Activated T-cell treated with anti-CD3 and anti-CD28 coated beads for 4 hours (primary cell): ENCODE measurements around the gene KLC3.

Experiments
- DNase-seq: peaks from one replicate; pipeline ENCODE4 v3.0.0-alpha.2; 2020

The KLC3 gene

GRCh38 chr19:45349430-45349941 is 8.9 kb downstream of the KLC3 start:
- no peak for DNase-seq

DNA sequence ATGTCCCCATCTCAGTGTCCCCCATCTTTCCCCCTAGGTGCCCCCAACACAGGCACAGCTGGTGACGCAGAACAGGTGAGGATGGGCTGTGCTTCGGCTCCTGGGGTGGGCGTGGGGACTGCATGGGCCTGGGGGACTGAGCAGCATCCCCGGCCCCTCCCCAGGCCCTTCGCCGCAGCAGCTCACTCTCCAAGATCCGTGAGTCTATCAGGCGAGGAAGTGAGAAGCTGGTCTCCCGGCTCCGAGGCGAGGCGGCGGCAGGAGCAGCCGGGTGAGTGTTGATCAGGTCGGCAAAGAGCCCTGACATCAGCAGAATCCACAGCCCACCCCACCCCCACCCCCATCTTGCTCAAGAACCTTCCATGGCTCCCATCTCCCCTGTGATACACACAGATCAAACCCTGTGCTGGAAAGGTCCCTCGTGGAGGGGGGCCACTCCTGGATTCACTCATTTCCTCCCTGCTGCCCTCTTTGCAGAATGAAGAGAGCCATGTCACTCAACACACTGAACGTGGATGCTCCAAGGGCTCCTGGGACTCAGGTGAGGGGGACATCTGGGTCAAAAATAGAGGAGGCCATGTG is 10.0 kb downstream of the KLC3 start:
- no peak for DNase-seq

DNA sequence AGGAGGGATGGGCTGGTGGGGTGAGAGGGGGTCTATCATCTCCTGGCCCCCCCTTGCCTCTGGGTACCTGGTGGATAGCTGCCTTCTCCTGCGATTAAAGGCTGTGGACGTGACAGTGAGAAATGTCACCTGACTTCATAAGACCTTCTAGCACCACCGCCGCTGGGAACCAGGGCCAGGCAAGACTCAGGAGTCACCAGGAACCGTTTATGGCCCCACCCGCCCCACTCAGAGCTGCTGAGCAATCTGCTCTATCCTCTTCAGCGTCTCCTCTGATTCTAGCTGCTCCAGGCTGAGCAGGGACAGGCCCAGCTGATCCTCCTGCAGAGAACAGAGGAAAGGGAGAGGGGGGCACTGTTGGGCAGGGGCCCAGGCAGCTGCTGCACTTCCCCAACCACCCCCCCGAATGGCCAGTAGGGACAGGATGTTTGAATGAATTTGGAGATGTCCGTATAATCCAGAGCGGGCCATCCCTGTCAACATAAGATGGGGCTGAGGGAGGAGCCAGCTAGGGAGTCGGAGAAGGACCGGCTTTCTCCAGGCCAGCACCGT is 10.9 kb downstream of the KLC3 start:
- no peak for DNase-seq

DNA sequence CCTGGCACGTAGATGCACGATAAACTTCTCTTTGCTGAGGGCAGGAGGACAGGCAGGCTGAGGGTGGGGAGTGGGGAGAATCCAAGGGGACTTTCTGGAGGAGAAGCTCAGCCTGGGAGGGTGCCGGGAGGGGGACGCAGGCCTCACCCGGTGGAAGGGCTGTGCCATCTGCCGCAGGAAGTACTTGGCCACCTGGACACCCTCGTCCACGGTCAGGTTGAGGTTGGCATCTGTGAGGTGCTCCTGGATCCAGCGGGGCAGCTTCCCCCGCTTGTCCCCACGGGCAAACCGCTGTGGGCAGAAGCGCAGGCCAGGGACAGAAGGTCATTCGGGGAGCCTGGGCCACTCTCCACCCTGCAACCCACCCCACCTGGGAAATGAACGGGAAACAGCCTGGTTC is 11.5 kb downstream of the KLC3 start:
- no peak for DNase-seq

DNA sequence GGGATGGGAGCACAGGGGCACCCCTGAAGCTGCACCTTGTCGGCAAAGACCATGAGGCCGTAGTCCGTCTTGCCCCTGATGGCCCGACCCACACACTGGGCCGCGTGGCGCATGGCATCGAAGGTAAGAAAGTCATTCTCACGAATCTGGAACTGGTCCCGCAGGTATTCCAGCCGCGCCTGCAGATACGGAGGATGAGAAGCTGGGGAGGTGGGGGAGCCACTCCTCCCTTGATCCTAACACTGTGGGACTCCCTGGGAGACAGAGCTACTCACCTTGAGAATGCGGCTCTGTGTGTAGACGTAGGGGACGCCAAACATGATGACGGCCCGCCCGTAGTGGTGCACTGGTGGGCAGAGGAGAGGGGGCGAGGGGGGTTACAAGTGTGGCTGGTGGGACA is 11.9 kb downstream of the KLC3 start:
- DNase-seq, result no peak

DNA sequence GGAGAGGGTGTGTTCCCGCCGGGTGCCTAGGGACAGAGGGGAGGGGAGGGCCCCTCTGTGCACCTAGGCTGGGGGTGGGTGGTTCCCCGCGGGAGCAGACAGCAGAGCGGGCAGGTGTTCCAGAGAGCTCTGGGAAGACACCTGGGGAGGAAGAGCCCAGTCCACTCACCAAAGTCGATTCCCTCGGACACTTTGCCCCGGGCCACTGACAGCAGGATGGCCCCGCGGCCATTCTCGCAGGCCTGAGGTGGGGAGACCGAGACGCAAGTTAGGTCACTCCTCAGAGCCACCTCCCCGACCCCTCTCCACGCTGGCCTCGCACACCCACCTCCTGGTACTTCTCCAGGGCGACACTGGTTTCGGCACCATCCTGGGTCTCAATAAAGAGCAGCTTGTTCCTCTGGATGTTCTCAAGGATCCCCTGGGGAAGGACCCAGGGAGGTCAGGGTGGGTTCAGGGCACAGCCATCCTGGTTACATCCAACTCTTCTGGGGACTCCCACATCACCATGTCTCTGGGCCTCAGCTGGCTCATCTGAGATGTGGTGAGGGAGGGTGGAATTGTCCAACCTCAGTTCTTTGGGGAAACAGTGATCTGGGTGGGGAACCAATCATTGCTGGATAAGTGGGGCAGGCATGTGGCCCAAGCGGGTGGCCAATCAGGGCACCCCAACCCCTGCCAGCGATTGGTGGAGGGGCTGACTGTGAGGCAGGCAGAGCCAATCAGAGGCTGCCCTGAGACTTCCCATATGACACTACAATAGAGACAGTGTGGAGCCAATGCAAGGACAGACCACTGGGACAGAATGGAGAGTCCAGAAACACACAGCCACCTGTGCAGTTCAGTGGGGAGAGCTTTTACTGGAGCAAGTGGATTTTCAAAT is 12.6 kb downstream of the KLC3 start:
- no peak for DNase-seq

DNA sequence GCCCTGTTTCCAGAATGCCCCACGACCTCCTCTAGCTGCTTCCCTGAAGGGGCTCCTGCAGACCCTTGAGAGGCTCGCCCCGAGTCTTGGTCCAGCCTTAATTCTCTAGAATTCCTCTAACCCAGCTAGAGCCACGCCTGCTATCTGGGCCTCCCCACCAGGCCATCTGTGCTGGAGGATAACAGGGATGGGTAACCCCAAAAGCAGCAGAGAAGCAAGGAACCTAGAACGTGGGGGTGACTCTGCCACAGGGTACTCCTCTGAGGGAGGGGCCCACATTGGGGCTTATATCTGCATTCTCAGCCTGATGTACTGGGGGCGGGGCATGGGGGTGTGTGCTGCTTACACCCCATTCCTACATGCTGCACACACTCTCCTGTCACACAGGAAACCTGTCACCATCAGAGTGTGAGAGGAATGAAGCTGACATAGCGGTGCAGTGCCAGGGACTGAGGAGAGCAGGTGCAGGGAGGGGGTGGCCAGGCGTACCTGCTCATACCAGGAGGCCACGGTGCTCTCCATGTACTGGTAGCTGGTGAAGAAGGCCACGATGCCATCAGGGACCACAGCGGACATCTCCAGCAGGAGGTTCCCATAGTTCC is 13.8 kb downstream of the KLC3 start:
- no peak for DNase-seq

DNA sequence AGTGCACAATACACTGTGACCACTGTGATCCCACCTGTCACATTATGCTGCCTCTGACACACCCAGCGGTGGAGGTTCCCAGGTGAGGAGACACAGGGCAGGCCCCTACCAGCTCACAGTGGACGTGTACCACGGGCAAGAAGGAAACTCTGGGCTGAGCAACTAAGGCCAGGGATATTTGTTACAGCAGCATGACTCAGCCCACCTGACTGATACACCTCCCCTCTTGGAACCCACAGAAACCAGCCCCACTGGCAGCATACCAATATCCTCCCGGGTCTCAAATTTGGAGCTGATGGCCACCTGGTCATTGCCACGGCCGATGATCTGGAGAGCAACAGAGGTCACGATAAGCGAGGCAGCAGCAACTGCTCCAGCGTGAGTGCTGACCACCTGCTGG is 14.9 kb downstream of the KLC3 start:
- no peak for DNase-seq

GRCh38 chr19:45355910-45356309 is 15.4 kb downstream of the KLC3 start:
- no peak for DNase-seq

GRCh38 chr19:45356760-45357444 is 16.4 kb downstream of the KLC3 start:
- no peak for DNase-seq

GRCh38 chr19:45357445-45357783 is 16.9 kb downstream of the KLC3 start:
- DNase-seq, result no peak

DNA sequence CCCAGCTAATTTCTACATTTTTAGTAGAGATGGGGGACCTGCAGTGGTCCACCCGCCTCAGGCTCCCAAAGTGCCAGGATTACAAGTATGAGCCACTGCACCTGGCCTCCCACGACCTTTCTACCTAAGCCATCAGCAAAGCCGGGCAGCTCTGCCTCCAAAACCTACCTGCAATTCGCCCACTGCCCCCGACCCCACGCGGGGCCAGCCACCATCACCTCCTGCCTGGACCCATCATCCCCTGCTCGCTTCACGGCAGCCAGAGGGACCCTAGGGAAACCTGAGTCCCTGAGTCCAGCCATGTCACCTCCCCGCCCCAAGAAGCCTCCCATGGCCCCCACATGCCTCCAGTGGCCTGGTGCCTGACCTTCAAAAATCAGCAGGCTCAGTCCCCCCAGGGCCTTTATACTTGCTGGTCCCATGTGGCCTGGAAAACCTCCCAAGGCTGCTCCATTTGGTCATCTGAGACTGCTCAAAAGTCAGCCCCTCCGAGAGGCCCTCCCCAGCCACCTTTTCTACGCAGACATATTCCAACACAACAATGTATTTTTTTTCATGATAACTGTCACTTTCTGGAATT is 17.8 kb downstream of the KLC3 start:
- no peak for DNase-seq

- DNase-seq, result no peak
These were observed 21.1 kb downstream of the KLC3 start for GRCh38 chr19:45361608-45362007.

GRCh38 chr19:45362291-45362690 is 21.7 kb downstream of the KLC3 start:
- no peak for DNase-seq

DNA sequence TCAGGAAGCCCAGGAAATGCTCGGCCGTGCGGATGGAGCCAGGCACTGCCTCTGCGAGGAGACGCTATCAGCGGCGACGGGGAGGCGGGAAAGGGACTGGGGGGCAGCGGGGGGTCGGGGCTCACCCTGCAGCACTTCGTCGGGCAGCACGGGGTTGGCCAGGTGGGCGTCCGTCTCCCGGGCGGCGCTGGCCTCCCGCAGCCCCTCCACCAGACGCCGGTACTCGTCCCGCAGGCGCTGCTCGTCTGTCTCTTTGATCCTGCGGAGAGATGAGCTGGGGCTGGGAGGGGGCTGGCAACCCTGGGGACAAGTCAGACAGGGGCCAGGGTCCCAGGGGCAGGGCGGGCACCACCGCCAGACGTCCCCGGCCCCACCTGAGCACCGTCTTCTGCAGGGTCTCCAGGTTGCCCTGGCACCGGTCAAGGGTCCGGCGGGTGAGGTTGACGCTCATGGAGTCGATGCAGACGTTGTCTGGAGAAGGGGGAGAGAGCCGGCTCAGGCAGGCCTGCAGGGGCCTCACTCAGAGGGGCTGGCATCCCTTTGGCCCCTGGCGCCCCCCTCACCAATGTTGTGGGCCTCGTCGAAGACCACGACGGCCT is 23.4 kb downstream of the KLC3 start:
- no peak for DNase-seq

DNA sequence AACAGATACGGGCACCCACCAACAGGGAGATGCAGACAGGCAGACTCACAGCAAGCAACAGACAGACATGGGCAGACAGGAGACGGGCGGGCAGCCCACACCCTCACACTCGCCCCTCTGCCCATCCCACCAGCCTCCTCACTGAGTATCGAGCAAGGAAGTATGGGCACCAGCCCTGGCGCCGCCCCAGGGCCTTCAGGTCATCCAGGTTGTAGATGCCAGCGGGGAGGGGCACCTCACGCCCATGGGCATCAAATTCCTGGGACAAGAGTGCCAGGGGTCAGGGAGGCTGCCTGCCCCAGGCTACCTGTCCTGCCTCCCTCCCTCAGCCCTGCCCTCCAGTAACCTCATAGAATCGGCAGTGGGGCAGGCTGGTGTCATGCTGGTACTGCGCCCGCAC is 24.1 kb downstream of the KLC3 start:
- no peak for DNase-seq

- no peak for DNase-seq
These were observed 27.6 kb downstream of the KLC3 start for GRCh38 chr19:45368127-45368526.

GRCh38 chr19:45368737-45369340 is 28.3 kb downstream of the KLC3 start:
- no peak for DNase-seq

DNA sequence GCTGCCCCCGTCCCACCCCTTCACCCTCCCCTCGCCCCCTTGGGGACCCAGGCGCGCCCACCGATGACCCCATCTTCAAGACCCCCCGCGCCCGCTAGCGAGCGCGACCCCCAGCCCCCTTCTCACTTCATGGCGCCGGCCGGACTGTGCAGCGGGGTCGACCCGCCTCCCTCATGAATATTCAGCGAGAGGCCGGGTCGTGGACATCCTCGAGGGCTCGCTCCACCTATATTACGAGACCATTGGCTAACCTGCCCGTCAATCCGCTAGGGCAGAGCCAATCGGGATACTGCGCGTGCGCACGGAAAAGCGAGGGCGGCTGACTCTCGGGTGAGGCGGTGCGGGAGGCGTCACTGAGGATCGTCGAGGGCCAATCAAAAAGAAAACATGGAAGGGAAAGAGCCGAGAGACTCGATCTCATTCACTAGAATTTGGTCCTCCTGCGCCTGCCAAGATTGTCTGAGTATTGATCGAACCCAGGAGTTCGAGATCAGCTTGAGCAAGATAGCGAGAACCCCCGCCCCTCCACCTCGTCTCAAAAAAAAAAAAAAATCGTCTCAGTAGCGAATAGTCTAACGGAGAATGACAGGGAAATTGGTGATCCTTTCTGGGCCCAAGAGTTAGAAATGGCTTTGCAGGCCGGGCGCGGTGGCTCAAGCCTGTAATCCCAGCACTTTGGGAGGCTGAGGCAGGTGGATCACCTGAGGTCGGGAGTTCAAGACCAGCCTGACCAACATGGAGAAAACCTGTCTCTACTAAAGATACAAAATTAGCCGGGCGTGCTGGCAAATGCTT is 30.1 kb downstream of the KLC3 start, which contains the start of gene ERCC2:
ERCC2 (minus strand) TSS at position 164 of the 795 bp plus-strand sequence; CDS start at position 131, 33 bp downstream.
- peak; percentile 100 for DNase-seq

DNA sequence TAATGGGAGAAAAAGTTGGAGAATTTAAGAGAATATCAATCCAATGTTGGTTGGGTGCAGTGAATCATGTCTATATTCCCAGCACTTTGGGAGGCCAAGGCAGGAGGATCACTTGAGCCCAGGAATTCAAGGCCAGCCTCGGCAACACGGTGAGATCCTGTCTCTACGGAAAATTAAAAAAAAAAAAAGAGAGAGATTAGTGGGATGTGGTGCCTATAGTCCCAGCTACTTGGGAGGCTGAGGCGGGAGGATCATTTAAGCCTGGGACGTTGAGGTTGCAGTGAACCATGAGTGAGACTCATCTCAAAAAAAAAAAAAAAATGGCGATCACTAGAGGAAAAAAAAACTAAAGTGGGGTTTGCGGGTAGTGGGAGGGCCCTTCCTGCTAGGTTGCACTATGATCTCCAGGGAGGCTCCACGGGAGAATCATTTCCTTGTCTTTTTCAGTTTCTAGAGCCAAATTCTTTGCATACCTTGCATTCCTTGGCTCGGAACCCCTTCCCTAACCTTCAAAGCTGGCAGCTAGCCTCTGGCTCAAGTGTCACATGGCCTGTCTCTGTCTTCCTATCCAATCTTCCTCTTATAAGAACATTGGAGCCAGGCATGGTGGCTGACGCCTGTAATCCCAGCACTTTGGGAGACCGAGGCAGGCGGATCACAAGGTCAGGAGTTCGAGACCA is 35.6 kb downstream of the KLC3 start:
- DNase-seq, result no peak
